A549 (cell line): Measurements from ENCODE around the gene PTPRN2. TPM values are rescaled to one million over a fixed set of nuclear protein-coding genes. Genes with fewer than 3 reads are reported as not detected.

Experiments
- ATAC-seq, 2 experiments: fragments of 200-7000 bp in 1 of 2; fragments of >200 bp in 1 of 2; cut with Nextera tagmentation in 1 of 2; cut with Tn5 transposase in 1 of 2; 3 replicates each; pipeline versions ENCODE4 v1.8.0 to v1.9.1; 2018 to 2020; ENCODE audit warnings: mild to moderate bottlenecking in 1 of 2, moderate library complexity in 1 of 2
- CTCF ChIA-PET: fragments of 300-600 bp; sonication (Branson Sonifier 250); formaldehyde crosslinking; extraction: SDS; loops from one replicate; lab custom pipeline; 2021; ENCODE audit warnings: antibody characterized with exemption, inconsistent platforms; lab: Yijun Ruan, JAX
- POLR2A ChIA-PET: fragments of 350-600 bp; formaldehyde crosslinking; extraction: SDS; loops from one replicate; lab custom pipeline; 2021; ENCODE audit warnings: antibody characterized with exemption, inconsistent platforms; lab: Yijun Ruan, JAX
- DNase-seq, 2 experiments: peaks; one replicate each; pipeline versions ENCODE4 v3.0.0 to v3.0.0-alpha.2; 2011 to 2016; ENCODE audit warnings: low read depth in 1 of 2, low spot score in 1 of 2
- FAIRE-seq: peaks from 2 replicates; lab custom pipeline; 2011; peaks lifted over from hg19 to GRCh38; lab: Jason Lieb, UNC
- H3K27ac ChIP-seq, 2 experiments: fragments of >200 bp; sonication (Bioruptor Twin); formaldehyde crosslinking; 3 replicates each; pipeline ENCODE4 v1.5.1; 2016 to 2017
- H3K4me1 ChIP-seq: fragments of >200 bp; sonication (Bioruptor Twin); formaldehyde crosslinking; 3 replicates; pipeline ENCODE4 v1.6.1; 2016
- H3K4me2 ChIP-seq: fragments of >200 bp; sonication (Bioruptor Twin); formaldehyde crosslinking; 3 replicates; pipeline ENCODE4 v1.6.1; 2016
- H3K4me3 ChIP-seq: fragments of >200 bp; sonication (Bioruptor Twin); formaldehyde crosslinking; 3 replicates; pipeline ENCODE4 v1.5.1; 2016
- H3K9me3 ChIP-seq: fragments of >200 bp; sonication (Bioruptor Twin); formaldehyde crosslinking; 3 replicates; pipeline ENCODE4 v1.6.1; 2016
- CBX2 ChIP-seq: fragments of 200-600 bp; sonication (generic); IDR thresholded peaks from 2 replicates; pipeline ENCODE4 v1.6.1; 2016; ENCODE audit warnings: low read depth, mild to moderate bottlenecking, borderline replicate concordance
- CHD2 ChIP-seq: fragments of 150-350 bp; IDR thresholded peaks from 2 replicates; pipeline ENCODE4 v1.6.1; 2014; ENCODE audit warnings: low read length; ENCODE audit not compliant: partially characterized antibody
- E2F6 ChIP-seq: IDR thresholded peaks from 2 replicates; pipeline ENCODE4 v1.6.1; 2012; ENCODE audit warnings: low read depth, borderline replicate concordance
- ESRRA ChIP-seq: fragments of 150-350 bp; IDR thresholded peaks from 2 replicates; pipeline ENCODE4 v1.6.1; 2014; ENCODE audit warnings: mild to moderate bottlenecking, low read length, borderline replicate concordance
- GATA3 ChIP-seq: IDR thresholded peaks from 2 replicates; pipeline ENCODE4 v1.6.1; 2012; ENCODE audit warnings: borderline replicate concordance
- HDAC2 ChIP-seq: fragments of 200-600 bp; sonication (generic); IDR thresholded peaks from 2 replicates; pipeline ENCODE4 v1.6.1; 2016
- HES2 ChIP-seq: fragments of >200 bp; sonication (Bioruptor Twin); formaldehyde crosslinking; IDR thresholded peaks from 2 replicates; pipeline ENCODE4 v1.6.1; 2016
- HEYL ChIP-seq: fragments of 250-450 bp; sonication (Bioruptor Pico); IDR thresholded peaks from 2 replicates; pipeline ENCODE4 v1.8.0; 2021; ENCODE audit warnings: mild to moderate bottlenecking, moderate library complexity
- MAFK ChIP-seq: fragments of 450-650 bp; IDR thresholded peaks from 2 replicates; pipeline ENCODE4 v1.6.1; 2014; ENCODE audit not compliant: partially characterized antibody
- MYC ChIP-seq: IDR thresholded peaks from 2 replicates; pipeline ENCODE4 v1.6.1; 2012; ENCODE audit warnings: mild to moderate bottlenecking, inconsistent platforms, low read length, improper control_type of control experiment, borderline replicate concordance
- NFE2L2 ChIP-seq: fragments of 150-350 bp; conservative IDR thresholded peaks from 2 replicates; pipeline ENCODE4 v1.6.1; 2014; ENCODE audit warnings: low read length
- NPAS2 ChIP-seq: fragments of 250-450 bp; sonication (Bioruptor Pico); IDR thresholded peaks from 2 replicates; pipeline ENCODE4 v1.8.0; 2022; ENCODE audit warnings: mild to moderate bottlenecking, moderate library complexity, borderline replicate concordance
- NR3C1 ChIP-seq: fragments of >200 bp; sonication (Bioruptor Twin); formaldehyde crosslinking; IDR thresholded peaks from 3 replicates; pipeline ENCODE4 v1.6.1; 2017
- REST ChIP-seq: fragments of 200-600 bp; sonication (generic); IDR thresholded peaks from 2 replicates; pipeline ENCODE4 v1.6.1; 2016; ENCODE audit warnings: antibody characterized with exemption, mild to moderate bottlenecking, moderate library complexity
- RFX5 ChIP-seq: fragments of 450-650 bp; IDR thresholded peaks from 2 replicates; pipeline ENCODE4 v1.7.1; 2014; ENCODE audit warnings: antibody characterized with exemption, mild to moderate bottlenecking, moderate library complexity
- ZFP36 ChIP-seq: fragments of 450-650 bp; IDR thresholded peaks from 2 replicates; pipeline ENCODE4 v1.6.1; 2014; ENCODE audit warnings: borderline replicate concordance; ENCODE audit not compliant: partially characterized antibody
- WGBS: methylation state at CpG from one replicate; pipeline ENCODE4 v1.1.6; 2017; ENCODE audit errors: missing lambda C conversion rate; 5-methylcytosine and 5-hydroxymethylcytosine counted together
- polyA plus RNA-seq, 4 experiments: library from polyadenylated mRNA; depleted of rRNA in 3 of 4; stranded (reverse); fragments of >200 nt; fragmentation: RNase III in 1 of 4; extraction: RNeasy Plus Mini Kit Qiagen cat#74134 plus additional on column Dnase treatment in 1 of 4; gene quantifications; 2 replicates in 3 of 4; 3 replicates in 1 of 4; pipeline ENCODE4 v1.2.3, GENCODE V29; 2011 to 2017
- TF ChIP-seq, protein P1 (sequence below): fragments of >200 bp; sonication (Bioruptor Twin); formaldehyde crosslinking; IDR thresholded peaks from 3 replicates; pipeline ENCODE4 v1.5.1; 2016
- TF ChIP-seq, protein P2 (sequence below): fragments of 150-350 bp; IDR thresholded peaks from 2 replicates; pipeline ENCODE4 v1.6.1; 2014; ENCODE audit warnings: low read depth, mild to moderate bottlenecking, low read length
- TF ChIP-seq, protein P3 (sequence below): fragments of 450-650 bp; IDR thresholded peaks from 2 replicates; pipeline ENCODE4 v1.6.1; 2014; ENCODE audit warnings: antibody characterized with exemption

The PTPRN2 gene
- polyA plus RNA-seq, 2 of the 4 experiments (the other 2 are of a cell fraction) = 0.41 to 1.2 TPM

- ChIA-PET CTCF (interaction anchor here (1.3 kb wide), 1 partner anchor 9 kb away, joined by 3 read pairs; no protein-coding TSS in a partner anchor), POLR2A (no interaction called here)
- Histone ChIP-seq H3K27ac (no peak overlapping the region), H3K4me2 (no peak overlapping the region), H3K9me3 (no peaks in the 10 kb centered on the region), H3K4me3 (no peak overlapping the region), H3K4me1 (no peaks in the 10 kb centered on the region)
- no peak for DNase-seq
- no peak for TF ChIP-seq MAFK
- no peak for TF ChIP-seq NR3C1
- no peak for TF ChIP-seq GATA3
- no peak for TF ChIP-seq NPAS2 (CRISPR knock-in tag)
- 82% methylated on average over 6 of the region's 9 CpGs for WGBS
- no peak for FAIRE-seq
- no peak for ATAC-seq
These were observed 984.6 kb downstream of the PTPRN2 start for GRCh38 chr7:157603005-157603404.

GRCh38 chr7:157602581-157602980 lies 985.0 kb downstream of the PTPRN2 start:
- ATAC-seq = no peak
- POLR2A ChIA-PET = no interaction called here
- Histone ChIP-seq H3K4me1 (no peaks in the 10 kb centered on the region), H3K4me3 (no peak overlapping the region), H3K9me3 (no peaks in the 10 kb centered on the region), H3K4me2 (no peak overlapping the region), H3K27ac (no peak overlapping the region)
- TF ChIP-seq MYC (no peak), HEYL (CRISPR knock-in tag) (no peak), REST (no peak), HDAC2 (no peak), ESRRA (no peak), NFE2L2 (no peak), HES2 (no peak), CHD2 (no peak), ZFP36 (no peak), E2F6 (no peak), GATA3 (no peak), RFX5 (no peak), CBX2 (no peak), NPAS2 (CRISPR knock-in tag) (no peak)
- TF ChIP-seq, protein P1, sequence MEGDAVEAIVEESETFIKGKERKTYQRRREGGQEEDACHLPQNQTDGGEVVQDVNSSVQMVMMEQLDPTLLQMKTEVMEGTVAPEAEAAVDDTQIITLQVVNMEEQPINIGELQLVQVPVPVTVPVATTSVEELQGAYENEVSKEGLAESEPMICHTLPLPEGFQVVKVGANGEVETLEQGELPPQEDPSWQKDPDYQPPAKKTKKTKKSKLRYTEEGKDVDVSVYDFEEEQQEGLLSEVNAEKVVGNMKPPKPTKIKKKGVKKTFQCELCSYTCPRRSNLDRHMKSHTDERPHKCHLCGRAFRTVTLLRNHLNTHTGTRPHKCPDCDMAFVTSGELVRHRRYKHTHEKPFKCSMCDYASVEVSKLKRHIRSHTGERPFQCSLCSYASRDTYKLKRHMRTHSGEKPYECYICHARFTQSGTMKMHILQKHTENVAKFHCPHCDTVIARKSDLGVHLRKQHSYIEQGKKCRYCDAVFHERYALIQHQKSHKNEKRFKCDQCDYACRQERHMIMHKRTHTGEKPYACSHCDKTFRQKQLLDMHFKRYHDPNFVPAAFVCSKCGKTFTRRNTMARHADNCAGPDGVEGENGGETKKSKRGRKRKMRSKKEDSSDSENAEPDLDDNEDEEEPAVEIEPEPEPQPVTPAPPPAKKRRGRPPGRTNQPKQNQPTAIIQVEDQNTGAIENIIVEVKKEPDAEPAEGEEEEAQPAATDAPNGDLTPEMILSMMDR = no peak
- TF ChIP-seq, protein P2, sequence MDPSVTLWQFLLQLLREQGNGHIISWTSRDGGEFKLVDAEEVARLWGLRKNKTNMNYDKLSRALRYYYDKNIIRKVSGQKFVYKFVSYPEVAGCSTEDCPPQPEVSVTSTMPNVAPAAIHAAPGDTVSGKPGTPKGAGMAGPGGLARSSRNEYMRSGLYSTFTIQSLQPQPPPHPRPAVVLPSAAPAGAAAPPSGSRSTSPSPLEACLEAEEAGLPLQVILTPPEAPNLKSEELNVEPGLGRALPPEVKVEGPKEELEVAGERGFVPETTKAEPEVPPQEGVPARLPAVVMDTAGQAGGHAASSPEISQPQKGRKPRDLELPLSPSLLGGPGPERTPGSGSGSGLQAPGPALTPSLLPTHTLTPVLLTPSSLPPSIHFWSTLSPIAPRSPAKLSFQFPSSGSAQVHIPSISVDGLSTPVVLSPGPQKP = no peak
- TF ChIP-seq, protein P3, sequence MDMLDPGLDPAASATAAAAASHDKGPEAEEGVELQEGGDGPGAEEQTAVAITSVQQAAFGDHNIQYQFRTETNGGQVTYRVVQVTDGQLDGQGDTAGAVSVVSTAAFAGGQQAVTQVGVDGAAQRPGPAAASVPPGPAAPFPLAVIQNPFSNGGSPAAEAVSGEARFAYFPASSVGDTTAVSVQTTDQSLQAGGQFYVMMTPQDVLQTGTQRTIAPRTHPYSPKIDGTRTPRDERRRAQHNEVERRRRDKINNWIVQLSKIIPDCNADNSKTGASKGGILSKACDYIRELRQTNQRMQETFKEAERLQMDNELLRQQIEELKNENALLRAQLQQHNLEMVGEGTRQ = no peak
- CTCF ChIA-PET = interaction anchor here (1.3 kb wide), 1 partner anchor 9 kb away, joined by 3 read pairs; no protein-coding TSS in a partner anchor
- FAIRE-seq = no peak
- 69% methylated on average over 7 of the region's 14 CpGs for WGBS
- no peak for DNase-seq
